K562 (cell line): ENCODE data around the gene METTL25B. TPM values are rescaled to one million over a fixed set of nuclear protein-coding genes. Genes with fewer than 3 reads are reported as not detected.

Source experiments
- CBFA2T2 ChIP-seq: fragments of 450-650 bp; conservative IDR thresholded peaks from 2 replicates; pipeline ENCODE4 v1.6.1; 2017; ENCODE audit warnings: mild to moderate bottlenecking
- EP300 ChIP-seq: IDR thresholded peaks from 2 replicates; pipeline ENCODE4 v1.6.1; 2012; ENCODE audit warnings: low read length, improper control_type of control experiment
- KDM5B ChIP-seq: fragments of 200-600 bp; sonication (generic); IDR thresholded peaks from 2 replicates; pipeline ENCODE4 v1.6.1; 2012; ENCODE audit warnings: low read depth, mild to moderate bottlenecking, moderate library complexity, low read length, control low read depth, inconsistent platforms; ENCODE audit not compliant: insufficient replicate concordance
- MTA3 ChIP-seq: fragments of 450-650 bp; formaldehyde crosslinking; IDR thresholded peaks from 2 replicates; pipeline ENCODE4 v1.6.1; 2017; ENCODE audit warnings: mild to moderate bottlenecking, borderline replicate concordance
- NFRKB ChIP-seq: fragments of 450-650 bp; IDR thresholded peaks from 2 replicates; pipeline ENCODE4 v1.6.1; 2016; ENCODE audit warnings: low read depth
- RBM17 ChIP-seq: fragments of 200-400 bp; formaldehyde crosslinking; IDR thresholded peaks from 2 replicates; pipeline ENCODE4 v1.6.1; 2017; ENCODE audit warnings: low read depth, mild to moderate bottlenecking, low read length, borderline replicate concordance
- SRSF9 ChIP-seq: fragments of 200-400 bp; formaldehyde crosslinking; IDR thresholded peaks from 2 replicates; pipeline ENCODE4 v1.6.1; 2017; ENCODE audit warnings: low read depth, low read length, borderline replicate concordance
- TARDBP ChIP-seq: fragments of 450-650 bp; IDR thresholded peaks from 2 replicates; pipeline ENCODE4 v1.6.1; 2016
- ZNF41 ChIP-seq: fragments of 250-450 bp; sonication (Bioruptor Pico); conservative IDR thresholded peaks from 2 replicates; pipeline ENCODE4 v1.4.0; 2020; ENCODE audit warnings: mild to moderate bottlenecking
- ZNF780A ChIP-seq: fragments of 250-450 bp; sonication (Bioruptor Pico); IDR thresholded peaks from 2 replicates; pipeline ENCODE4 v1.5.0; 2021; ENCODE audit warnings: mild to moderate bottlenecking
- polyA plus RNA-seq, 8 experiments: library from polyadenylated mRNA; depleted of rRNA in 4 of 8; stranded (reverse) in 5 of 8; unstranded in 3 of 8; fragments of >200 nt; fragmentation: Nextera tagmentation in 2 of 8; fragmentation: Illumina TruSeq in 1 of 8; extraction: Ambion mirVana in 2 of 8; extraction: Trizol in 1 of 8; gene quantifications; 2 replicates each; pipeline versions ENCODE4 v1.2.1 to v1.2.3, GENCODE V29; 2011 to 2014; ENCODE audit warnings: inconsistent platforms in 1 of 8, missing spikeins in 1 of 8
- total RNA-seq, 7 experiments: library from RNA; depleted of rRNA in 6 of 7; stranded (reverse); fragments of >200 nt in 6 of 7; fragmentation: Illumina TruSeq in 2 of 7; extraction: Trizol in 2 of 7; gene quantifications; 2 replicates each; pipeline versions ENCODE4 v1.2.1 to v1.2.3, GENCODE V29; 2011 to 2021; ENCODE audit warnings: low replicate concordance in 1 of 7
- TF ChIP-seq, protein P1 (sequence below): sonication (generic); formaldehyde crosslinking; IDR thresholded peaks from 2 replicates; pipeline ENCODE4 v1.8.1; 2023; ENCODE audit warnings: mild to moderate bottlenecking, missing genetic modification reagents
- TF ChIP-seq, protein P2 (sequence below): fragments of 450-650 bp; formaldehyde crosslinking; IDR thresholded peaks from 2 replicates; pipeline ENCODE4 v1.4.0; 2022; ENCODE audit warnings: missing genetic modification characterization
- TF ChIP-seq, protein P3 (sequence below): fragments of 450-650 bp; formaldehyde crosslinking; IDR thresholded peaks from 2 replicates; pipeline ENCODE4 v1.4.0; 2020; ENCODE audit warnings: mild to moderate bottlenecking, moderate library complexity
- TF ChIP-seq, protein P4 (sequence below): fragments of 450-650 bp; formaldehyde crosslinking; IDR thresholded peaks from 2 replicates; pipeline ENCODE4 v1.4.0; 2022; ENCODE audit warnings: missing genetic modification characterization
- TF ChIP-seq, protein P5 (sequence below): fragments of 200-800 bp; sonication (Bioruptor generic); IDR thresholded peaks from 2 replicates; pipeline ENCODE4 v1.6.1; 2017; ENCODE audit warnings: missing genetic modification characterization, missing compliant biosample characterization
- TF ChIP-seq, protein P6 (sequence below): fragments of 450-650 bp; IDR thresholded peaks from 2 replicates; pipeline ENCODE4 v1.6.1; 2016; ENCODE audit warnings: mild to moderate bottlenecking

Gene METTL25B
- total and polyA plus RNA-seq, 9 of the 15 experiments (the other 6 are each of a cell fraction or from before 2014, with no cell fraction given) = 7.7 to 48.3 (median 33.1) TPM

DNA sequence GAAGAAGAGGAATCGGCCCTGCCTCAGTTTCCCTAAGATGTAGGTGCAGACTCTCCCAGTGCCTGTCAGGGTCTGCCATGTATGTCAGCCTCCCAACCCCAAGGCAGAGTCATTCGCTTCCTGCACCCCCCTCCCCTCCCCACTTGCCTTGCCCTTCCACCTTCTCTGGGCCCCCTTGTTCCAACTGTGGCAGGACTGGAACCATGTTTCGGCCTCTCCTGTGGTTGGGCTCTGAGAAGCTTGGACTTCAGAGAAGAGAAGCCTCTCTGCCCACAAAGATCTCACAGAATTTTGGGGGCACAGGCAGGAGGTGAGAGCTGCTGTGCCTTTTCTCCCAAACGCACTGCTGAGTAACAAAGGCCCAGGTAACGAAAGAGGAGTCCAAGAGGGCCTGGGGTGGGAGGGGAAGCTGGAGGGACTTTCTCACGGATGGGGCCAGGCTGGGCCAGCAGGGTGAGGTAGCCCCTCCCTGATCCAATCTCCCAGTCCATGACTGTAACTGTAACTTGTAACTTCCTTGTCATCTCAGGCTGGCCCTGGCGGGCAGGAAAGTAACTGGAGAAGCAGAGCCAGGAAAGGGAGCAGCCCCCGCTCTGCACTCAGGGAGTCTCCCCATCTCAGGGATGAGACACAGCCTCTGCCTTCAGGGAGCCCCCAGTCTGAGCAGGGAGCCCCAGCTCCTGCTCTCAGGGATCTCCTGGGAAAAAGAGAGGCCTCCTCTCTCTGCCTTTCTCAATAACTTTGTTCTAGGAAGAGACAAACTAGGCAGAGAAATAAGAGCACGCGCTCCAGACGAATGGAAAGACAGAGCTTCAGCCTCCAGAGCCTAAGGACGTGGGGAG, 34.2 kb upstream of the METTL25B start (continued):
- TF ChIP-seq KDM5B (peak; percentile 47), EP300 (peak; percentile 79), TARDBP (no peak), MTA3 (peak; percentile 48; the same call in 1 of the 2 replicates), ZNF780A (no peak), RBM17 (no peak), NFRKB (peak; percentile 56; the same call in 1 of the 2 replicates), CBFA2T2 (no peak), ZNF41 (peak; percentile 9; the same call in 1 of the 2 replicates), SRSF9 (no peak)
- TF ChIP-seq, protein P1, sequence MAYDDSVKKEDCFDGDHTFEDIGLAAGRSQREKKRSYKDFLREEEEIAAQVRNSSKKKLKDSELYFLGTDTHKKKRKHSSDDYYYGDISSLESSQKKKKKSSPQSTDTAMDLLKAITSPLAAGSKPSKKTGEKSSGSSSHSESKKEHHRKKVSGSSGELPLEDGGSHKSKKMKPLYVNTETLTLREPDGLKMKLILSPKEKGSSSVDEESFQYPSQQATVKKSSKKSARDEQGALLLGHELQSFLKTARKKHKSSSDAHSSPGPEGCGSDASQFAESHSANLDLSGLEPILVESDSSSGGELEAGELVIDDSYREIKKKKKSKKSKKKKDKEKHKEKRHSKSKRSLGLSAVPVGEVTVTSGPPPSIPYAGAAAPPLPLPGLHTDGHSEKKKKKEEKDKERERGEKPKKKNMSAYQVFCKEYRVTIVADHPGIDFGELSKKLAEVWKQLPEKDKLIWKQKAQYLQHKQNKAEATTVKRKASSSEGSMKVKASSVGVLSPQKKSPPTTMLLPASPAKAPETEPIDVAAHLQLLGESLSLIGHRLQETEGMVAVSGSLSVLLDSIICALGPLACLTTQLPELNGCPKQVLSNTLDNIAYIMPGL (CRISPR knock-in tag) = no peak
- TF ChIP-seq, protein P2, sequence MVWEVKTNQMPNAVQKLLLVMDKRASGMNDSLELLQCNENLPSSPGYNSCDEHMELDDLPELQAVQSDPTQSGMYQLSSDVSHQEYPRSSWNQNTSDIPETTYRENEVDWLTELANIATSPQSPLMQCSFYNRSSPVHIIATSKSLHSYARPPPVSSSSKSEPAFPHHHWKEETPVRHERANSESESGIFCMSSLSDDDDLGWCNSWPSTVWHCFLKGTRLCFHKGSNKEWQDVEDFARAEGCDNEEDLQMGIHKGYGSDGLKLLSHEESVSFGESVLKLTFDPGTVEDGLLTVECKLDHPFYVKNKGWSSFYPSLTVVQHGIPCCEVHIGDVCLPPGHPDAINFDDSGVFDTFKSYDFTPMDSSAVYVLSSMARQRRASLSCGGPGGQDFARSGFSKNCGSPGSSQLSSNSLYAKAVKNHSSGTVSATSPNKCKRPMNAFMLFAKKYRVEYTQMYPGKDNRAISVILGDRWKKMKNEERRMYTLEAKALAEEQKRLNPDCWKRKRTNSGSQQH (CRISPR knock-in tag) = no peak
- TF ChIP-seq, protein P3, sequence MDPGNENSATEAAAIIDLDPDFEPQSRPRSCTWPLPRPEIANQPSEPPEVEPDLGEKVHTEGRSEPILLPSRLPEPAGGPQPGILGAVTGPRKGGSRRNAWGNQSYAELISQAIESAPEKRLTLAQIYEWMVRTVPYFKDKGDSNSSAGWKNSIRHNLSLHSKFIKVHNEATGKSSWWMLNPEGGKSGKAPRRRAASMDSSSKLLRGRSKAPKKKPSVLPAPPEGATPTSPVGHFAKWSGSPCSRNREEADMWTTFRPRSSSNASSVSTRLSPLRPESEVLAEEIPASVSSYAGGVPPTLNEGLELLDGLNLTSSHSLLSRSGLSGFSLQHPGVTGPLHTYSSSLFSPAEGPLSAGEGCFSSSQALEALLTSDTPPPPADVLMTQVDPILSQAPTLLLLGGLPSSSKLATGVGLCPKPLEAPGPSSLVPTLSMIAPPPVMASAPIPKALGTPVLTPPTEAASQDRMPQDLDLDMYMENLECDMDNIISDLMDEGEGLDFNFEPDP (CRISPR knock-in tag) = 0 out of 2 replicates have a peak, but pooled peaks have one; percentile 16
- TF ChIP-seq, protein P4, sequence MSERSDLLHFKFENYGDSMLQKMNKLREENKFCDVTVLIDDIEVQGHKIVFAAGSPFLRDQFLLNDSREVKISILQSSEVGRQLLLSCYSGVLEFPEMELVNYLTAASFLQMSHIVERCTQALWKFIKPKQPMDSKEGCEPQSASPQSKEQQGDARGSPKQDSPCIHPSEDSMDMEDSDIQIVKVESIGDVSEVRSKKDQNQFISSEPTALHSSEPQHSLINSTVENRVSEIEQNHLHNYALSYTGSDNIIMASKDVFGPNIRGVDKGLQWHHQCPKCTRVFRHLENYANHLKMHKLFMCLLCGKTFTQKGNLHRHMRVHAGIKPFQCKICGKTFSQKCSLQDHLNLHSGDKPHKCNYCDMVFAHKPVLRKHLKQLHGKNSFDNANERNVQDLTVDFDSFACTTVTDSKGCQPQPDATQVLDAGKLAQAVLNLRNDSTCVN (CRISPR knock-in tag) = no peak
- TF ChIP-seq, protein P5, sequence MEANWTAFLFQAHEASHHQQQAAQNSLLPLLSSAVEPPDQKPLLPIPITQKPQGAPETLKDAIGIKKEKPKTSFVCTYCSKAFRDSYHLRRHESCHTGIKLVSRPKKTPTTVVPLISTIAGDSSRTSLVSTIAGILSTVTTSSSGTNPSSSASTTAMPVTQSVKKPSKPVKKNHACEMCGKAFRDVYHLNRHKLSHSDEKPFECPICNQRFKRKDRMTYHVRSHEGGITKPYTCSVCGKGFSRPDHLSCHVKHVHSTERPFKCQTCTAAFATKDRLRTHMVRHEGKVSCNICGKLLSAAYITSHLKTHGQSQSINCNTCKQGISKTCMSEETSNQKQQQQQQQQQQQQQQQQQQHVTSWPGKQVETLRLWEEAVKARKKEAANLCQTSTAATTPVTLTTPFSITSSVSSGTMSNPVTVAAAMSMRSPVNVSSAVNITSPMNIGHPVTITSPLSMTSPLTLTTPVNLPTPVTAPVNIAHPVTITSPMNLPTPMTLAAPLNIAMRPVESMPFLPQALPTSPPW (CRISPR knock-in tag) = peak; percentile 89
- TF ChIP-seq, protein P6, sequence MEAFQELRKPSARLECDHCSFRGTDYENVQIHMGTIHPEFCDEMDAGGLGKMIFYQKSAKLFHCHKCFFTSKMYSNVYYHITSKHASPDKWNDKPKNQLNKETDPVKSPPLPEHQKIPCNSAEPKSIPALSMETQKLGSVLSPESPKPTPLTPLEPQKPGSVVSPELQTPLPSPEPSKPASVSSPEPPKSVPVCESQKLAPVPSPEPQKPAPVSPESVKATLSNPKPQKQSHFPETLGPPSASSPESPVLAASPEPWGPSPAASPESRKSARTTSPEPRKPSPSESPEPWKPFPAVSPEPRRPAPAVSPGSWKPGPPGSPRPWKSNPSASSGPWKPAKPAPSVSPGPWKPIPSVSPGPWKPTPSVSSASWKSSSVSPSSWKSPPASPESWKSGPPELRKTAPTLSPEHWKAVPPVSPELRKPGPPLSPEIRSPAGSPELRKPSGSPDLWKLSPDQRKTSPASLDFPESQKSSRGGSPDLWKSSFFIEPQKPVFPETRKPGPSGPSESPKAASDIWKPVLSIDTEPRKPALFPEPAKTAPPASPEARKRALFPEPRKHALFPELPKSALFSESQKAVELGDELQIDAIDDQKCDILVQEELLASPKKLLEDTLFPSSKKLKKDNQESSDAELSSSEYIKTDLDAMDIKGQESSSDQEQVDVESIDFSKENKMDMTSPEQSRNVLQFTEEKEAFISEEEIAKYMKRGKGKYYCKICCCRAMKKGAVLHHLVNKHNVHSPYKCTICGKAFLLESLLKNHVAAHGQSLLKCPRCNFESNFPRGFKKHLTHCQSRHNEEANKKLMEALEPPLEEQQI = no peak
